Caki2 (cell line): ENCODE measurements around the gene RANBP3L. TPM values are rescaled to one million over a fixed set of nuclear protein-coding genes. Genes with fewer than 3 reads are reported as not detected.
"Not testable (repeated sequence)": the region's sequence is repeated elsewhere in the genome, so short reads cannot be mapped to it uniquely, and the experiment has no call there.

Source experiments
- DNase-seq: peaks from one replicate; pipeline ENCODE4 v3.0.0-alpha.2; 2015; ENCODE audit warnings: low read depth
- in situ Hi-C: cut with HindIII; loops from 2 replicates; pipeline ENCODE4 v1.10.0; 2016; ENCODE audit warnings: low sequenced_read_pairs, low pct_unique_long_range_greater_than_20kb, mixed read lengths
- total RNA-seq: library from RNA; depleted of rRNA; stranded (reverse); fragments of >200 nt; shearing (Covaris generic); gene quantifications from 2 replicates; pipeline ENCODE4 v1.2.3, GENCODE V29; 2014; ENCODE audit warnings: low replicate concordance

The RANBP3L gene
- total RNA-seq, 1 experiment from 2014 or later = not detected

GRCh38 chr5:36298552-36298951 is 3.1 kb downstream of the RANBP3L start:
- in situ Hi-C loops = no loop called here
- DNase-seq = no peak

DNA sequence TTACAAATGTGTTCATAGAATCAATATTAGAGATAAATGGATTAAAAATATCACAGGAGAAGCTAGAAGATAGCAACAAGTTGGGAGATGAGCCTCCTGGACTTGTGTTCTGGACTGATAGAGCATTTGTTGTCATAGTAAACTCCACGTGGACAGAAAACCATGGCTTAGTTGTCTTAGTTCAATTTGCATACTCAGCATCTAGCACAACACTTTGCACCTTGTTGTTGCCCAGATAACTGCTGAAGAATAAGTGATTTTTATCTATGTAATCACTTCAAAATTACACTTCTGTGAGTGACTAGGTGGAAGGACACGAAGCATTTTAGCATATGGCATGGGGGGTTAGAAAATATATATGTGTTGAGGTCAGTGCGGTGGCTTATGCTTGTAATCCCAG is 4.0 kb downstream of the RANBP3L start:
- in situ Hi-C loops = no loop called here
- DNase-seq = no peak

GRCh38 chr5:36285837-36286615 is 15.7 kb downstream of the RANBP3L start:
- DNase-seq = no peak
- in situ Hi-C loops = no loop called here

GRCh38 chr5:36283775-36284174 is 17.9 kb downstream of the RANBP3L start:
- in situ Hi-C loops, DNase-seq: not testable (repeated sequence)

DNA sequence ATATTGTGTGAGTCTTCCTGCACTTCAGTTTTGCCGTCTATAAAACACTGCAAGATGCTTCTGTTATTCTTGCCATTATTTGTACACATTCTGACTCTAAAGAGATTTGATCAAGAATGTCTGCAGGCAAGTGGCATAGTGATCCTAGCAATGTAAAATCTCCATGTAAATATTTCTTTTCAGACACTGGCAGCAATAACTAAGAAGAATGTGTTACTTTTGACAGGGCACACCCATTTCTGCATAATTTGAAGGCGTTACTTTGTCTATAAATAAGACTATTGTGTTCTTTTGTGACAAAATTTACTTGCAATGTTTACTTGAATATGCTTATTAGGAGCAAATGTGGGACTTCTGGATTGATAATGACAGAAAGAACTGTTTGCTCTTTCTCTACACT is 20.1 kb downstream of the RANBP3L start:
- in situ Hi-C loops = no loop called here
- DNase-seq = no peak

DNA sequence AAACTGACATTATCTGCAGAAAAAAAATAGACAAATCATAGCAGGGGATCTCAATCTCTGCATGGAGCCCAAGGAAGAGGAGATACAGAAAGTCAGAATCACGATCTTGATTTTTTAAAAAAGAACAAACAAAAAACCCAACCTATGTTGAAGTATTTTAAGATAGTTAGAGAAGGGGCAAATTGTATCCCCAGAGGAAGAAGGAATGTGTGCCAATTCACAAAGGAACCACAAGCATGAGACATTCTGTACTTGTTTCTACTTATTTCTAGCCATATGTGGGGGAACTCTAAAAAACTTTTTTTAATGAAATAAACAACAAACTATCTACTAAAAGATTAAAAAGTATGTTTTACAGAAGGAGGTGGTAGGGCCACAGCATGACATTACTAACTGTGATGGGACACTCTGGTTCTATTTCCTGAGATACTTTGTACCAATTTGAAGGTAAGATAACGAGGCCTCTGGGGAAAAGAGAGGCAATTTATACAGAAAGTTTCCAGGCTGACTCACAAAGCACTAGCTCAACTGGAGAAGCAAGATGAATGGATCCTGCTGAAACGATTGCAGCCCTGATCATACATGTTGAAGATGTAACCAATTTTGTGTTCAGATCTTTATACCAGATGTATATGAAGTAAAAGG is 22.5 kb downstream of the RANBP3L start:
- in situ Hi-C loops = no loop called here
- DNase-seq = no peak

- no peak for DNase-seq
- in situ Hi-C loops = no loop called here
Measured at GRCh38 chr5:36277521-36278176, 24.1 kb downstream of the RANBP3L start.

- no peak for DNase-seq
- in situ Hi-C loops = no loop called here
Measured at GRCh38 chr5:36276864-36277263, 24.8 kb downstream of the RANBP3L start.

GRCh38 chr5:36273809-36274526 is 27.7 kb downstream of the RANBP3L start:
- in situ Hi-C loops = no loop called here
- no peak for DNase-seq

DNA sequence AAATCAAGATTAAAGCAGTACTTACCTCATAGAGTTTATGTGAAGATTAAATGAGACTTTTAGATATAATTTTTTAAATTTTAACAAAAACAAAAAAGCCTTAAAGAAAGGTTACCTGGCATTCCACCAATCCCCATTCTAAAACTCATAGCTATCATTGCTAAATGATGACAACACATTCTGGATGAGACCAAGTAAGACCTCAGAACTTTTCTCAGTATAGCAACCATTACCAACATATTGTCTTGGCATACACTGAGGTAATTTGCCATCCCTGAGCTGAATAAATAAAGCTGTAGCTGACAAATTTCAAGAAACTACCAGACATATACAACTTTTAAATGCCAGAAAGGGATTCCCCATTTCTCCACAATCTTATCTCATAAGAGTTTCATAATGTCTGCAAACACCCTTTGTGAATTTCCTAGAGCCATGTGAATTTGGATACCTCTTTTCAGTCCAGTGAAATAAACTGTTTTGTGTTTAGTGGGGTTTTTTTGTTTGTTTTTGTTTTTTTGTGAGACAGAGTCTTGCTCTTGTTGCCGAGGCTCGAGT is 29.5 kb downstream of the RANBP3L start:
- in situ Hi-C loops = no loop called here
- DNase-seq = no peak

GRCh38 chr5:36270876-36271575 is 30.7 kb downstream of the RANBP3L start:
- in situ Hi-C loops = no loop called here
- no peak for DNase-seq

DNA sequence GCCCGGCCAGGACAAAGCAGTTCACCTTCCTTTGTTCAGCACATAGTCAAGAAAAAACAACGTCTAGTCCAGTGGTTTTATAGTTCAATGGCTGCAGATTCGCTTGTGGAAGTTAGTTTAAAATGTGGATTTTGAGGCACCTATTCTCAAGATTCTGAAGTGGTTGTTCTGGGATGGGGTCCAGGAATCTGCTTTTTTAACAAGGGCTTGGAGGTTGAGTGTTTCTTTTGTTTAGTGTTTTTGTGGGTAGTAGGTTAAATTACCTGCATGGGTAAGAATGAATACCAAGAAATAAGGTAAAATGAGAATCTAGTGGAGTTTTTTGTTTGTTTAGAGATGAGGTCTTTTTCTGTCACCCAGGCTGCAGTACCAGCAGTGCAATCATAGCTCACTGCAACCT is 31.5 kb downstream of the RANBP3L start:
- in situ Hi-C loops = no loop called here
- DNase-seq = no peak

DNA sequence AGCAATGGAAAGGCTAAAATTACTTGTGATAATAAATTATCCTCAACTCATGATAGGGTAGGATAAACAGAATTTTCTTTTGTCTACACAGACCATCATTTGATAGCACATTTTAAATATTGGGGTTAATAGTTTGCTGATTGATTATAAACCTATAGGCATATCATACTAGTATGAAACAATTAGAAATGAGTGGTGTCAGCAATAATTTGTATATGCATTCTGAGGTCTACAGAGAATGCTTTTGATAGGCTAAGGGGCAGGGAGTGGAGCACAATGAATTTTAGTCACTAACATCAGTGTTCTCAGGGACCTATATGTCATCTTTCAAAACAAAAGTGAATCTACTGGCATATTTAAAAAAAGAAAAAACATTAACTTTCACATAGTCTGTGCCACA is 32.2 kb downstream of the RANBP3L start:
- in situ Hi-C loops = no loop called here
- no peak for DNase-seq

DNA sequence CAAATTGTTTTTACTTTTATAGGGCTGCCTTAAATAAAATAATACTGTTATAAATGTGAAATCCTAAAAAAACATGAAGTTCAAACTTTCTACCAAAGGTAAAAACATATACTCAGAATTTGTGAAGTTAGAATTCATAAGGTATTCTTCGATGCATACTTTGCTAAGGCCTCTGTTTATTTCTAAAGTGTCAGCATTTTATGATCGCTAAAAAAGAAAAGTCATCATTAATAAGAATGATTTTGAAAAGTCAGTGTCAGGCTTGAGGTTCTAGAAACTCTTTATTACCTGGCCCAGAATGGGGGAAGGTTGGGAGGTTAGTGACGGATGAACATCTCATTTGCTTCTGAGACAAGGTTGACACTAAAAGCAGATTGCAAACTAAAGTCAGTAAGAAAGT is 33.8 kb downstream of the RANBP3L start:
- in situ Hi-C loops = no loop called here
- no peak for DNase-seq

DNA sequence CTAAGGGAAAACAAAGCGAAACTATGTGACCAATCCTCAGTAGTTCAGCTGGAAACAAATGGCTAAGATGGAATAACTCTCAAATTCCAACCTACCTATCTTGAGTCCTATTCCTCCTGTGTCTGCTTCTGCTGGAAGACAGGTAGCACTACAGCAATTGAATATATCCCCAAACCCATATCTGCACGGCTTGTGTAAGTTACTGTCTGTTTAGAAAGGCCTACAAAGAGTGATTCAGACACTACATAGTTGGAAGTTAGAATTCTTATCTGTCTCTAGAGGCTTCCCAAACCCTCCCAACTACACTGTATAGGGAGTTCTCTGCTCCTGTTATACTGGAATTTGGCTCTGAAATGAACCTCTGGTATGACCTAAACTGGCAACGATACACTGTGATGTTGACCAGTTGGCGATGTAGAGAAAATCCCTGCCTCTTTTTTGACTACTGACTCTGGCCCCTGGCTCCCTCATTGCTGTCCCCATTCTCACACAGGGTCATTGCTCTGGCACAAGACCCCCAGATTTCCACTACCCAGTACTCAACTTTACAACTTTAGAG is 37.4 kb downstream of the RANBP3L start:
- in situ Hi-C loops = no loop called here
- DNase-seq = no peak

DNA sequence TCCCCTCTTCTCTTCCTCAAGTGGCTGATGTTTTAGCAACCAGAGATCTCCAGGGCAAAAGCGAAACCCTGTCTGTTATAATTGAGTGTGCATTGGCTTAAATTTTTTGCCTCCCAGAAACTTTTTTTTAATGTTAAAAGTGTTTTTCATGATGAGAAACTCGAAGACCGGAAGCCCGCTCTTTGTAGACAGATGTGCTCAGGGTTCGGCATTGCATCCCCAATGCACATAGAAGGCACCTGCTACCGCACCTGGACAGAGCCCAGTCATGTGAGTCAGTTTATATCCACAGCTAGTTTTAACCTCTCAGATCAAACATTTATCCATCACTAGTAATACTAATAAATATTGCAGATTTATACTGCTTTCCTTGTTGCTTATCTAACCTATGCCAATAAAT is 40.5 kb downstream of the RANBP3L start:
- DNase-seq = no peak
- in situ Hi-C loops = no loop called here

- no peak for DNase-seq
Measured at GRCh38 chr5:36253575-36253974, 48.1 kb downstream of the RANBP3L start.

More at GRCh38 chr5:36253575-36253974, 48.1 kb downstream of the RANBP3L start:
- in situ Hi-C loops = no loop called here
